Duodenal mucosa (tissue), 2 donors: ENCODE data around the gene HMGN3.

Source experiments
- H3K27ac ChIP-seq: one replicate; pipeline ENCODE4 v1.7.0; 2013; ENCODE audit warnings: low read depth, low read length
- H3K27me3 ChIP-seq, 2 donors: one replicate each; pipeline ENCODE4 v1.7.0; 2013; ENCODE audit warnings: low read length in 2 of 2, control low read depth in 1 of 2; ENCODE audit not compliant: insufficient read depth in 2 of 2, control insufficient read depth in 1 of 2
- H3K36me3 ChIP-seq, 2 donors: one replicate each; pipeline ENCODE4 v1.7.0; 2013; ENCODE audit warnings: low read length in 2 of 2, control low read depth in 1 of 2; ENCODE audit not compliant: insufficient read depth in 2 of 2, control insufficient read depth in 1 of 2
- H3K4me1 ChIP-seq, 2 donors: one replicate each; pipeline ENCODE4 v1.7.0; 2013; ENCODE audit warnings: low read length in 2 of 2, control low read depth in 1 of 2; ENCODE audit not compliant: insufficient read depth in 2 of 2, control insufficient read depth in 1 of 2
- H3K4me3 ChIP-seq, 2 donors: one replicate each; pipeline ENCODE4 v1.7.0; 2013; ENCODE audit warnings: low read length in 2 of 2, low read depth in 1 of 2
- H3K9ac ChIP-seq, 2 donors: one replicate each; pipeline ENCODE4 v1.7.0; 2013; ENCODE audit warnings: low read length in 2 of 2, low read depth in 1 of 2
- H3K9me3 ChIP-seq, 2 donors: one replicate each; pipeline ENCODE4 v1.7.0; 2013; ENCODE audit warnings: low read length in 2 of 2, control low read depth in 1 of 2; ENCODE audit not compliant: control insufficient read depth in 1 of 2

The HMGN3 gene

GRCh38 chr6:79215213-79215824 lies 19.2 kb downstream of the HMGN3 start:
- Histone ChIP-seq H3K27me3 (no peaks in the 10 kb centered on the region), H3K27ac (no peak overlapping the region), H3K4me3 (no peak overlapping the region), H3K4me1 (peaks cover 0 to 5% of the 10 kb centered on the region in 2 donors), H3K9me3 (no peaks in the 10 kb centered on the region), H3K36me3 (no peaks in the 10 kb centered on the region), H3K9ac (no peak overlapping the region)

GRCh38 chr6:79212859-79213258 lies 21.6 kb downstream of the HMGN3 start:
- H3K9me3 ChIP-seq, result no peaks in the 10 kb centered on the region
- no peaks in the 10 kb centered on the region for H3K27me3 ChIP-seq
- H3K27ac ChIP-seq, result no peak overlapping the region
- H3K36me3 ChIP-seq, result peaks cover 0 to 7% of the 10 kb centered on the region in 2 donors
- no peak overlapping the region for H3K9ac ChIP-seq
- H3K4me3 ChIP-seq, result no peak overlapping the region
- peaks cover 0 to 5% of the 10 kb centered on the region in 2 donors for H3K4me1 ChIP-seq

GRCh38 chr6:79208816-79209215 lies 25.7 kb downstream of the HMGN3 start:
- Histone ChIP-seq H3K9me3 (no peaks in the 10 kb centered on the region), H3K4me1 (no peaks in the 10 kb centered on the region), H3K36me3 (peaks cover 0 to 20% of the 10 kb centered on the region in 2 donors), H3K4me3 (no peak overlapping the region), H3K27ac (no peak overlapping the region), H3K9ac (no peak overlapping the region), H3K27me3 (no peaks in the 10 kb centered on the region)

GRCh38 chr6:79203753-79204253 lies 30.7 kb downstream of the HMGN3 start:
- Histone ChIP-seq H3K9me3 (no peaks in the 10 kb centered on the region), H3K4me1 (no peaks in the 10 kb centered on the region)

GRCh38 chr6:79202556-79202955 lies 31.9 kb downstream of the HMGN3 start:
- Histone ChIP-seq H3K9ac (no peak overlapping the region), H3K27me3 (no peaks in the 10 kb centered on the region), H3K4me1 (no peaks in the 10 kb centered on the region), H3K27ac (no peak overlapping the region), H3K36me3 (peaks cover 7 to 22% of the 10 kb centered on the region in 2 donors), H3K9me3 (no peaks in the 10 kb centered on the region), H3K4me3 (no peak overlapping the region)

More at GRCh38 chr6:79203753-79204253, 30.7 kb downstream of the HMGN3 start:
- Histone ChIP-seq H3K27me3 (no peaks in the 10 kb centered on the region), H3K27ac (no peak overlapping the region), H3K4me3 (no peak overlapping the region), H3K9ac (no peak overlapping the region), H3K36me3 (peaks cover 7 to 32% of the 10 kb centered on the region in 2 donors)

- H3K4me1 ChIP-seq, result no peaks in the 10 kb centered on the region
- peaks cover 7 to 19% of the 10 kb centered on the region in 2 donors for H3K36me3 ChIP-seq
- H3K27me3 ChIP-seq, result no peaks in the 10 kb centered on the region
- H3K27ac ChIP-seq, result no peak overlapping the region
- H3K9me3 ChIP-seq, result no peaks in the 10 kb centered on the region
- no peak overlapping the region for H3K4me3 ChIP-seq
- no peak overlapping the region for H3K9ac ChIP-seq
Observed at GRCh38 chr6:79201983-79202382, 32.5 kb downstream of the HMGN3 start.

GRCh38 chr6:79201143-79201542 lies 33.3 kb downstream of the HMGN3 start:
- no peaks in the 10 kb centered on the region for H3K9me3 ChIP-seq
- no peak overlapping the region for H3K4me3 ChIP-seq
- H3K36me3 ChIP-seq, result peaks cover 7 to 12% of the 10 kb centered on the region in 2 donors
- no peak overlapping the region for H3K27ac ChIP-seq
- H3K27me3 ChIP-seq, result no peaks in the 10 kb centered on the region
- H3K9ac ChIP-seq, result no peak overlapping the region
- no peaks in the 10 kb centered on the region for H3K4me1 ChIP-seq

GRCh38 chr6:79196912-79197311 lies 37.6 kb downstream of the HMGN3 start:
- H3K27ac ChIP-seq, result no peak overlapping the region
- peaks cover 2% of the 10 kb centered on the region in 2 donors for H3K36me3 ChIP-seq
- no peak overlapping the region for H3K4me3 ChIP-seq
- H3K9me3 ChIP-seq, result no peaks in the 10 kb centered on the region
- H3K27me3 ChIP-seq, result no peaks in the 10 kb centered on the region
- no peak overlapping the region for H3K9ac ChIP-seq
- no peaks in the 10 kb centered on the region for H3K4me1 ChIP-seq

- no peaks in the 10 kb centered on the region for H3K36me3 ChIP-seq
- H3K27me3 ChIP-seq, result no peaks in the 10 kb centered on the region
- H3K9me3 ChIP-seq, result peaks cover 0 to 9% of the 10 kb centered on the region in 2 donors
- no peak overlapping the region for H3K9ac ChIP-seq
- no peak overlapping the region for H3K4me3 ChIP-seq
- no peaks in the 10 kb centered on the region for H3K4me1 ChIP-seq
- H3K27ac ChIP-seq, result no peak overlapping the region
Observed at GRCh38 chr6:79193971-79194370, 40.5 kb downstream of the HMGN3 start.

GRCh38 chr6:79189760-79190350 lies 44.6 kb downstream of the HMGN3 start:
- Histone ChIP-seq H3K9me3 (peaks cover 0 to 9% of the 10 kb centered on the region in 2 donors), H3K9ac (no peak overlapping the region), H3K27me3 (no peaks in the 10 kb centered on the region), H3K36me3 (no peaks in the 10 kb centered on the region), H3K4me1 (no peaks in the 10 kb centered on the region), H3K4me3 (no peak overlapping the region), H3K27ac (no peak overlapping the region)
